B cell (primary cell): ENCODE data around the gene AP2B1. TPM values are rescaled to one million over a fixed set of nuclear protein-coding genes. Genes with fewer than 3 reads are reported as not detected.

Experiments
- ATAC-seq: fragments of 200-7000 bp; cut with Tn5 transposase; one replicate; pipeline ENCODE4 v1.10.0; 2021; ENCODE audit warnings: low read depth, mild to moderate bottlenecking, moderate number of reproducible peaks, moderate library complexity
- CTCF ChIA-PET: fragments of 350-600 bp; sonication (Branson Sonifier 250); formaldehyde crosslinking; loops from one replicate; lab custom pipeline; 2021; ENCODE audit warnings: antibody characterized with exemption, inconsistent platforms; lab: Charles Lee
- POLR2A ChIA-PET: fragments of 350-600 bp; sonication (Branson Sonifier 250); formaldehyde crosslinking; loops from one replicate; lab custom pipeline; 2021; ENCODE audit warnings: antibody characterized with exemption; lab: Charles Lee
- DNase-seq: peaks from one replicate; pipeline ENCODE4 v3.0.0; 2013
- H2AFZ ChIP-seq: 2 replicates; pipeline ENCODE4 v1.6.1; 2012; ENCODE audit warnings: mild to moderate bottlenecking, low read depth, low read length; ENCODE audit not compliant: insufficient read depth, poor library complexity, severe bottlenecking
- H3K27ac ChIP-seq, 2 donors: 1 replicate in 1 of 2; 2 replicates in 1 of 2; pipeline ENCODE4 v1.5.1; 2012 to 2013; ENCODE audit warnings: low read length in 2 of 2, mild to moderate bottlenecking in 2 of 2, moderate library complexity in 1 of 2
- H3K27me3 ChIP-seq, 4 experiments: fragments of 200-600 bp in 1 of 4; sonication (generic) in 1 of 4; replicated peaks in 1 of 4; 1 replicate in 2 of 4; 2 replicates in 2 of 4; pipeline versions ENCODE4 v1.6.1 to v1.7.0; 2013 to 2016; ENCODE audit warnings: low read length in 3 of 4, mild to moderate bottlenecking in 2 of 4, mixed read lengths in 1 of 4, moderate library complexity in 1 of 4; ENCODE audit not compliant: insufficient read depth in 4 of 4, control insufficient read depth in 3 of 4; ENCODE audit errors: control extremely low read depth in 1 of 4
- H3K36me3 ChIP-seq, 2 experiments: replicated peaks in 1 of 2; 1 replicate in 1 of 2; 2 replicates in 1 of 2; pipeline versions ENCODE4 v1.6.1 to v1.7.1; 2013; ENCODE audit warnings: low read length in 1 of 2; ENCODE audit not compliant: insufficient read depth in 2 of 2, control insufficient read depth in 1 of 2; ENCODE audit errors: control extremely low read depth in 1 of 2, extremely low read depth in 1 of 2
- H3K4me1 ChIP-seq, 2 donors: fragments of 200-600 bp in 1 of 2; sonication (generic) in 1 of 2; 1 replicate in 1 of 2; 2 replicates in 1 of 2; pipeline versions ENCODE4 v1.5.1 to v1.6.1; 2013 to 2017; ENCODE audit warnings: low read length in 2 of 2; ENCODE audit not compliant: control insufficient read depth in 2 of 2, insufficient read depth in 2 of 2
- H3K4me2 ChIP-seq: replicated peaks from 2 replicates; pipeline ENCODE3; 2012; ENCODE audit warnings: mild to moderate bottlenecking, low read depth, low read length; ENCODE audit not compliant: poor library complexity, severe bottlenecking
- H3K4me3 ChIP-seq, 5 experiments: fragments of 200-600 bp in 1 of 5; sonication (generic) in 1 of 5; 1 replicate in 3 of 5; 2 replicates in 2 of 5; pipeline versions ENCODE4 v1.5.1 to v1.7.0; 2011 to 2016; ENCODE audit warnings: low read length in 4 of 5, mild to moderate bottlenecking in 4 of 5, low read depth in 2 of 5, control low read depth in 1 of 5, moderate library complexity in 1 of 5; ENCODE audit not compliant: insufficient read depth in 1 of 5; ENCODE audit errors: control extremely low read depth in 1 of 5, extremely low read depth in 1 of 5
- H3K79me2 ChIP-seq: fragments of 200-600 bp; sonication (generic); one replicate; pipeline ENCODE4 v1.6.0; 2016; ENCODE audit warnings: low read length; ENCODE audit not compliant: control insufficient read depth, insufficient read depth
- H3K9ac ChIP-seq: fragments of 200-600 bp; sonication (generic); 2 replicates; pipeline ENCODE4 v1.6.1; 2017; ENCODE audit warnings: mild to moderate bottlenecking, low read length, moderate library complexity
- H3K9me3 ChIP-seq, 3 donors: one replicate each; pipeline versions ENCODE4 v1.6.1 to v1.7.1; 2013; ENCODE audit warnings: low read length in 2 of 3; ENCODE audit not compliant: control insufficient read depth in 2 of 3, insufficient read depth in 1 of 3; ENCODE audit errors: control extremely low read depth in 1 of 3
- H4K20me1 ChIP-seq: 2 replicates; pipeline ENCODE4 v1.6.0; 2012; ENCODE audit warnings: mild to moderate bottlenecking, low read length; ENCODE audit not compliant: insufficient read depth, control insufficient read depth, poor library complexity, severe bottlenecking
- H3K27ac Mint-ChIP-seq: one replicate; pipeline ENCODE4 v1.8.0; 2021; ENCODE audit warnings: mixed read lengths
- H3K27me3 Mint-ChIP-seq: one replicate; pipeline ENCODE4 v1.8.0; 2021; ENCODE audit warnings: mixed read lengths
- H3K4me1 Mint-ChIP-seq: one replicate; pipeline ENCODE4 v1.8.0; 2021; ENCODE audit warnings: mixed read lengths
- H3K4me3 Mint-ChIP-seq: one replicate; pipeline ENCODE4 v1.8.0; 2021; ENCODE audit warnings: mixed read lengths
- H3K9me3 Mint-ChIP-seq: one replicate; pipeline ENCODE4 v1.8.0; 2022; ENCODE audit warnings: mixed read lengths; ENCODE audit not compliant: insufficient read depth
- CTCF ChIP-seq: fragments of 200-600 bp; IDR thresholded peaks from one replicate; pipeline ENCODE4 v1.8.0; 2022; ENCODE audit warnings: antibody characterized with exemption, mild to moderate bottlenecking
- EZH2 ChIP-seq: IDR thresholded peaks from 2 replicates; pipeline ENCODE4 v1.6.1; 2012; ENCODE audit warnings: borderline replicate concordance, low read depth, mild to moderate bottlenecking, moderate library complexity, low read length; ENCODE audit not compliant: insufficient read depth, poor library complexity, severe bottlenecking
- WGBS: methylation state at CpG from one replicate; pipeline ENCODE4 v1.1.5; 2013; ENCODE audit warnings: missing lambda C conversion rate; ENCODE audit not compliant: insufficient coverage; 5-methylcytosine and 5-hydroxymethylcytosine counted together
- intact Hi-C: fragments of 100-400 bp; cut with micrococcal nuclease; formaldehyde crosslinking; loops from one replicate; pipeline ENCODE4 v1.10.0; 2022
- polyA plus RNA-seq: library from polyadenylated mRNA; depleted of rRNA; stranded (reverse); fragments of >200 nt; gene quantifications from 2 replicates; pipeline ENCODE4 v1.2.3, GENCODE V29; 2012
- total RNA-seq, 2 donors: library from RNA; stranded (reverse); fragments of 120-200 nt in 1 of 2; gene quantifications; 1 replicate in 1 of 2; 2 replicates in 1 of 2; pipeline versions ENCODE4 v1.2.3 to v1.2.4, GENCODE V29; 2013 to 2022

Gene AP2B1
- total and polyA plus RNA-seq, 2 donors (not counting 1 experiment from before 2014, with no cell fraction given) = 33.1 to 123 TPM

DNA sequence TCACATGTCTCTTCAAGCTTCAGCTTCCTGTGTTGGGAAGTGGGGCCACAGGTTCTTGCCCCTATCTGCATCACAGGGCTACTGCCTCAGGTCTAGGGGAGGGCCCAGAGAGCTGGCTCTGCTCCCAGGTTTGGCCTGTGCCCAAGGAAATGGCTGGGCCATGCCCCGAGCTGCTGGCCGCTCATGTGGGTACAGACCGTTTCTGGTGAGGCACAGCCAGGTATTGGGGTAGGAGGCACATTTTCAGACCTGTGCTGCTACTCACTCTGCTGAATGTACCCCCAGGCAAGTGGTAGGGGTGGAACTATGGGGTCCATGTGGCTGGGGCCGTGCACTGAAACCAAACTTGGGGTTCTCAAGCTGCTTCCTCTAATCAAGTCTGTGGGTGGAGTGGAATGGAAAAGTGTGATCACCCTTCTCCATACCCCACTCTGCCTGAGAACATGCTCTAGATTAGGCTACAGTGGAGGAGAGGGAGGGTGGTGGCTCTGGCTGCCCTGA lies 161.3 kb downstream of the AP2B1 start:
- peaks cover 56% of the 10 kb centered on the region for H3K27me3 Mint-ChIP-seq
- H3K4me1 ChIP-seq = peaks cover 3 to 10% of the 10 kb centered on the region in 2 donors
- H3K9ac ChIP-seq = no peak overlapping the region
- H4K20me1 ChIP-seq = no peaks in the 10 kb centered on the region
- CTCF ChIA-PET = interaction anchor here (0.7 to 2.7 kb wide), 16 partner anchors 8 to 578 kb away, joined by 3 to 65 read pairs (median 8); partner anchors contain the start of gene C17orf50
- no peaks in the 10 kb centered on the region for H3K9me3 Mint-ChIP-seq
- intact Hi-C loops = loop anchor here (5.0 kb wide), 1 partner anchor 1326 kb away; no protein-coding TSS in a partner anchor
- no peak overlapping the region for H2AFZ ChIP-seq
- ATAC-seq (no peak), DNase-seq (no peak)
- no peaks in the 10 kb centered on the region for H3K79me2 ChIP-seq
- H3K27ac ChIP-seq = no peak overlapping the region
- POLR2A ChIA-PET = no interaction called here
- WGBS = 46% methylated on average over 3 of the region's 4 CpGs
- H3K9me3 ChIP-seq = peaks cover 0 to 14% (median 0%) of the 10 kb centered on the region in 3 donors
- H3K4me2 ChIP-seq = no peak overlapping the region
- H3K4me1 Mint-ChIP-seq = peaks cover 6% of the 10 kb centered on the region
- H3K27ac Mint-ChIP-seq = no peak overlapping the region
- no peak overlapping the region for H3K4me3 Mint-ChIP-seq
- H3K27me3 ChIP-seq = peaks cover 0 to 52% (median 23%) of the 10 kb centered on the region in 4 experiments
- no peak for TF ChIP-seq CTCF
- no peak for TF ChIP-seq EZH2
- H3K36me3 ChIP-seq = no peaks in the 10 kb centered on the region
- H3K4me3 ChIP-seq = no peak overlapping the region

- Histone ChIP-seq H3K9me3 (peaks cover 0 to 10% (median 0%) of the 10 kb centered on the region in 3 donors), H4K20me1 (no peaks in the 10 kb centered on the region), H3K9ac (no peak overlapping the region), H3K4me3 (no peak overlapping the region), H3K4me2 (no peak overlapping the region), H2AFZ (no peak overlapping the region), H3K4me1 (peaks cover 3 to 10% of the 10 kb centered on the region in 2 donors), H3K36me3 (no peaks in the 10 kb centered on the region), H3K79me2 (no peaks in the 10 kb centered on the region), H3K27me3 (peaks cover 0 to 52% (median 23%) of the 10 kb centered on the region in 4 experiments), H3K27ac (no peak overlapping the region)
- ATAC-seq = no peak
- Mint-ChIP-seq H3K27ac (no peak overlapping the region), H3K4me3 (no peak overlapping the region), H3K27me3 (peaks cover 55% of the 10 kb centered on the region), H3K4me1 (peaks cover 6% of the 10 kb centered on the region), H3K9me3 (no peaks in the 10 kb centered on the region)
- 83% methylated on average over 4 of the region's 6 CpGs for WGBS
- no peak for DNase-seq
- CTCF ChIA-PET = interaction anchor here (0.5 to 2.7 kb wide), 4 partner anchors 56 to 579 kb away, joined by 3 to 16 read pairs (median 8); no protein-coding TSS in a partner anchor
- intact Hi-C loops = loop anchor here (5.0 kb wide), 1 partner anchor 1327 kb away; no protein-coding TSS in a partner anchor
- TF ChIP-seq EZH2 (no peak), CTCF (no peak)
- POLR2A ChIA-PET = no interaction called here
Measured at GRCh38 chr17:35748979-35749378, 161.9 kb downstream of the AP2B1 start.
